Activated T-cell treated with anti-CD3 and anti-CD28 coated beads, Interleukin-2, amount 50 U/mL, for 1 hour (primary cell): ENCODE results near the gene PSMC4.

ENCODE experiments used
- DNase-seq: peaks from one replicate; pipeline ENCODE4 v3.0.0-alpha.2; 2020

The PSMC4 gene

GRCh38 chr19:39995794-39996193 lies 24.8 kb downstream of the PSMC4 start:
- no peak for DNase-seq

- DNase-seq, result no peak
Observed at GRCh38 chr19:39996218-39996810, 25.3 kb downstream of the PSMC4 start.

- DNase-seq, result peak; percentile 89
Observed at GRCh38 chr19:39996811-39997637, 26.1 kb downstream of the PSMC4 start, which contains the start of gene ZNF546. Gene ZNF546, plus strand, starts transcription at chr19:39997060. Its CDS starts 1,267 bp downstream, at chr19:39998327.

- DNase-seq, result no peak
Observed at GRCh38 chr19:39997638-39998216, 26.8 kb downstream of the PSMC4 start.

- DNase-seq, result no peak
Observed at GRCh38 chr19:39998501-39998900, 27.5 kb downstream of the PSMC4 start.

GRCh38 chr19:40005691-40006272 lies 34.8 kb downstream of the PSMC4 start:
- DNase-seq, result no peak

GRCh38 chr19:40006273-40006691 lies 35.3 kb downstream of the PSMC4 start:
- no peak for DNase-seq

GRCh38 chr19:40009674-40010073 lies 38.7 kb downstream of the PSMC4 start:
- no peak for DNase-seq

GRCh38 chr19:40013991-40014390 lies 43.0 kb downstream of the PSMC4 start:
- no peak for DNase-seq

GRCh38 chr19:40023969-40024368 lies 53.0 kb downstream of the PSMC4 start:
- no peak for DNase-seq

- DNase-seq, result no peak
Observed at GRCh38 chr19:40025938-40026596, 55.1 kb downstream of the PSMC4 start.

- DNase-seq, result no peak
Observed at GRCh38 chr19:40026597-40026970, 55.6 kb downstream of the PSMC4 start.
